IMR-90 (cell line): ENCODE results near the gene ZNF433. TPM values are rescaled to one million over a fixed set of nuclear protein-coding genes. Genes with fewer than 3 reads are reported as not detected.
A peak's percentile ranks its signal among the peaks of the same experiment; 100 is the strongest.

Experiments
- ATAC-seq: fragments of 200-7000 bp; cut with Tn5 transposase; 2 replicates; pipeline ENCODE4 v1.9.1; 2020; ENCODE audit warnings: low read depth, mild to moderate bottlenecking, moderate library complexity
- BruUV-seq: library from RNA; stranded (reverse); fragments of 400-500 nt; replicated peaks from 2 replicates; lab custom pipeline; 2021; lab: Mats Ljungman, UMichigan
- CTCF ChIA-PET: fragments of 300-600 bp; formaldehyde crosslinking; extraction: SDS; loops from one replicate; lab custom pipeline; 2021; ENCODE audit warnings: antibody characterized with exemption; lab: Yijun Ruan, JAX
- POLR2A ChIA-PET: fragments of 300-600 bp; sonication (Branson Sonifier 250); formaldehyde crosslinking; loops from one replicate; lab custom pipeline; 2022; ENCODE audit warnings: antibody characterized with exemption; ENCODE audit not compliant: unreplicated experiment; lab: Charles Lee
- DNase-seq: peaks from one replicate; pipeline ENCODE4 v3.0.0; 2013
- H2AFZ ChIP-seq: replicated peaks from 2 replicates; pipeline ENCODE3; 2013; ENCODE audit warnings: low read length, mild to moderate bottlenecking; ENCODE audit not compliant: poor library complexity
- H2AK5ac ChIP-seq: 2 replicates; pipeline ENCODE4 v1.6.1; 2013; ENCODE audit warnings: low read depth, low read length, inconsistent platforms
- H2AK9ac ChIP-seq: replicated peaks from 2 replicates; pipeline ENCODE3; 2013; ENCODE audit warnings: mild to moderate bottlenecking, low read depth, low read length, moderate library complexity; ENCODE audit not compliant: poor library complexity
- H2BK120ac ChIP-seq: 2 replicates; pipeline ENCODE4 v1.6.1; 2013; ENCODE audit warnings: low read depth, low read length, inconsistent platforms
- H2BK15ac ChIP-seq: 3 replicates; pipeline ENCODE4 v1.6.1; 2013; ENCODE audit warnings: low read depth, low read length, inconsistent platforms
- H2BK20ac ChIP-seq: 2 replicates; pipeline ENCODE4 v1.6.1; 2013; ENCODE audit warnings: low read depth, mild to moderate bottlenecking, inconsistent platforms, low read length, moderate library complexity
- H2BK5ac ChIP-seq: 2 replicates; pipeline ENCODE4 v1.6.1; 2013; ENCODE audit warnings: mild to moderate bottlenecking, low read depth, low read length, inconsistent platforms; ENCODE audit not compliant: poor library complexity, severe bottlenecking
- H3K14ac ChIP-seq: replicated peaks from 2 replicates; pipeline ENCODE4 v1.6.1; 2013; ENCODE audit warnings: low read depth, low read length, inconsistent platforms
- H3K18ac ChIP-seq: 2 replicates; pipeline ENCODE4 v1.6.1; 2013; ENCODE audit warnings: low read depth, low read length, control low read depth
- H3K23ac ChIP-seq: 2 replicates; pipeline ENCODE4 v1.6.1; 2013; ENCODE audit warnings: low read depth, low read length, inconsistent platforms
- H3K27ac ChIP-seq: 2 replicates; pipeline ENCODE4 v1.5.1; 2013; ENCODE audit warnings: mild to moderate bottlenecking, control low read depth, low read length; ENCODE audit not compliant: insufficient read depth
- H3K27me3 ChIP-seq: 2 replicates; pipeline ENCODE4 v1.6.1; 2013; ENCODE audit warnings: low read length; ENCODE audit not compliant: control insufficient read depth, insufficient read depth
- H3K36me3 ChIP-seq: 2 replicates; pipeline ENCODE4 v1.6.1; 2013; ENCODE audit warnings: low read length, mixed read lengths; ENCODE audit not compliant: control insufficient read depth, insufficient read depth
- H3K4ac ChIP-seq: 2 replicates; pipeline ENCODE4 v1.6.1; 2013; ENCODE audit warnings: low read depth, low read length, inconsistent platforms
- H3K4me1 ChIP-seq: 2 replicates; pipeline ENCODE4 v1.6.1; 2013; ENCODE audit warnings: low read length, mixed read lengths; ENCODE audit not compliant: control insufficient read depth, insufficient read depth
- H3K4me2 ChIP-seq: 2 replicates; pipeline ENCODE4 v1.6.1; 2013; ENCODE audit warnings: low read depth, mild to moderate bottlenecking, control low read depth, low read length, moderate library complexity
- H3K4me3 ChIP-seq: 2 replicates; pipeline ENCODE4 v1.5.1; 2013; ENCODE audit warnings: low read depth, mild to moderate bottlenecking, control low read depth, low read length, moderate library complexity; ENCODE audit not compliant: insufficient read depth
- H3K56ac ChIP-seq: 2 replicates; pipeline ENCODE4 v1.6.1; 2013; ENCODE audit warnings: low read length, inconsistent platforms; ENCODE audit not compliant: insufficient read depth; ENCODE audit errors: extremely low read depth
- H3K79me1 ChIP-seq, 2 experiments: 2 replicates each; pipeline ENCODE4 v1.6.1; 2013; ENCODE audit warnings: low read length in 2 of 2, inconsistent platforms in 1 of 2, low read depth in 1 of 2
- H3K9ac ChIP-seq: 2 replicates; pipeline ENCODE4 v1.6.1; 2013; ENCODE audit warnings: low read depth, low read length, control low read depth
- H3K9me1 ChIP-seq: 2 replicates; pipeline ENCODE4 v1.6.1; 2013; ENCODE audit warnings: low read length, inconsistent platforms; ENCODE audit not compliant: insufficient read depth
- H3K9me3 ChIP-seq: 2 replicates; pipeline ENCODE4 v1.6.1; 2013; ENCODE audit warnings: low read length; ENCODE audit not compliant: control insufficient read depth, insufficient read depth
- H4K20me1 ChIP-seq: 2 replicates; pipeline ENCODE4 v1.6.1; 2013; ENCODE audit warnings: low read length, inconsistent platforms; ENCODE audit not compliant: insufficient read depth
- H4K5ac ChIP-seq: 2 replicates; pipeline ENCODE4 v1.6.1; 2013; ENCODE audit warnings: mild to moderate bottlenecking, low read depth, low read length, control low read depth
- H4K8ac ChIP-seq, 2 experiments: 2 replicates each; pipeline ENCODE4 v1.6.1; 2013; ENCODE audit warnings: low read depth in 2 of 2, low read length in 2 of 2, control low read depth in 1 of 2, inconsistent platforms in 1 of 2
- H4K91ac ChIP-seq: 2 replicates; pipeline ENCODE4 v1.6.1; 2013; ENCODE audit warnings: low read depth, low read length, inconsistent platforms; ENCODE audit not compliant: insufficient read depth
- BHLHE40 ChIP-seq: fragments of 150-350 bp; IDR thresholded peaks from 2 replicates; pipeline ENCODE4 v1.6.1; 2016; ENCODE audit warnings: mild to moderate bottlenecking, low read depth, low read length
- CEBPB ChIP-seq: IDR thresholded peaks from 2 replicates; pipeline ENCODE4 v1.6.1; 2012; ENCODE audit warnings: low read depth, low read length, improper control_type of control experiment
- CHD1 ChIP-seq: IDR thresholded peaks from 2 replicates; pipeline ENCODE4 v1.6.1; 2012; ENCODE audit warnings: low read depth, low read length, improper control_type of control experiment
- ELK1 ChIP-seq: fragments of 150-350 bp; IDR thresholded peaks from 2 replicates; pipeline ENCODE4 v1.6.1; 2016; ENCODE audit warnings: low read depth, mild to moderate bottlenecking, low read length, moderate library complexity, borderline replicate concordance
- FOS ChIP-seq: fragments of 150-350 bp; IDR thresholded peaks from 2 replicates; pipeline ENCODE4 v1.6.1; 2016; ENCODE audit warnings: low read depth, low read length
- MAFK ChIP-seq: IDR thresholded peaks from 2 replicates; pipeline ENCODE4 v1.6.1; 2012; ENCODE audit warnings: low read depth, low read length, improper control_type of control experiment
- MXI1 ChIP-seq: IDR thresholded peaks from 2 replicates; pipeline ENCODE4 v1.6.1; 2012; ENCODE audit warnings: low read depth, mild to moderate bottlenecking, low read length, moderate library complexity, borderline replicate concordance
- NFE2L2 ChIP-seq: fragments of 150-350 bp; IDR thresholded peaks from 2 replicates; pipeline ENCODE4 v1.6.1; 2016; ENCODE audit warnings: low read depth, mild to moderate bottlenecking, low read length
- POLR2A ChIP-seq: IDR thresholded peaks from 2 replicates; pipeline ENCODE4 v1.6.1; 2012; ENCODE audit warnings: mild to moderate bottlenecking, low read depth, low read length
- RAD21 ChIP-seq: IDR thresholded peaks from 2 replicates; pipeline ENCODE4 v1.6.1; 2012; ENCODE audit warnings: low read length, improper control_type of control experiment
- RCOR1 ChIP-seq: IDR thresholded peaks from 2 replicates; pipeline ENCODE4 v1.6.1; 2012; ENCODE audit warnings: mild to moderate bottlenecking, low read length, improper control_type of control experiment; ENCODE audit not compliant: insufficient replicate concordance
- SMC3 ChIP-seq: fragments of 150-350 bp; IDR thresholded peaks from 2 replicates; pipeline ENCODE4 v1.6.1; 2016; ENCODE audit warnings: low read depth, mild to moderate bottlenecking, antibody characterized with exemption, low read length, moderate library complexity
- WGBS, 2 experiments: methylation state at CpG; one replicate each; pipeline versions ENCODE4 v1.1.5 to v1.1.7; 2013; ENCODE audit warnings: missing lambda C conversion rate in 2 of 2; ENCODE audit not compliant: insufficient read length in 1 of 2; ENCODE audit errors: extremely low coverage in 2 of 2; 5-methylcytosine and 5-hydroxymethylcytosine counted together
- dilution Hi-C: fragments of 300-500 bp; cut with HindIII; formaldehyde crosslinking; loops from one replicate; pipeline ENCODE4 v1.14.3; 2018; ENCODE audit warnings: low sequenced_read_pairs; ENCODE audit not compliant: unreplicated experiment
- in situ Hi-C: fragments of 300-500 bp; cut with MboI; formaldehyde crosslinking; loops from 3 replicates; pipeline ENCODE4 v1.14.3; 2019; ENCODE audit warnings: low sequenced_read_pairs, inconsistent platforms, mixed read lengths
- intact Hi-C: fragments of 100-400 bp; cut with micrococcal nuclease; formaldehyde crosslinking; loops from 2 replicates; pipeline ENCODE4 v1.10.0; 2022
- polyA plus RNA-seq, 3 experiments: library from polyadenylated mRNA; depleted of rRNA; stranded (reverse); fragments of >200 nt; gene quantifications; 2 replicates each; pipeline ENCODE4 v1.2.3, GENCODE V29; 2012; ENCODE audit warnings: low replicate concordance in 1 of 3
- total RNA-seq: library from RNA; depleted of rRNA; stranded (reverse); fragments of >200 nt; gene quantifications from 2 replicates; pipeline ENCODE4 v1.2.3, GENCODE V29; 2012
- TF ChIP-seq, protein P1 (sequence below): conservative IDR thresholded peaks from 2 replicates; pipeline ENCODE4 v1.5.1; 2012; ENCODE audit warnings: mild to moderate bottlenecking, low read depth, low read length, improper control_type of control experiment
- TF ChIP-seq, protein P2 (sequence below): fragments of 150-350 bp; IDR thresholded peaks from 2 replicates; pipeline ENCODE4 v1.6.1; 2017; ENCODE audit warnings: mild to moderate bottlenecking, antibody characterized with exemption, low read length, low read depth

The ZNF433 gene
- total and polyA plus RNA-seq, 2 of the 4 experiments (the other 2 are of a cell fraction) = 3.5 to 11.1 TPM

GRCh38 chr19:12034620-12035019 lies 859 bp downstream of the ZNF433 start:
- Histone ChIP-seq H2BK20ac (no peak overlapping the region), H3K36me3 (peaks cover 2% of the 10 kb centered on the region), H3K9ac (peak overlapping the region; percentile 97), H3K27ac (no peak overlapping the region), H4K8ac (no peak overlapping the region), H2BK5ac (no peak overlapping the region), H3K14ac (no peak overlapping the region), H4K5ac (no peak overlapping the region), H2AK5ac (no peak overlapping the region), H3K4me3 (peak overlapping the region; percentile 90), H2BK120ac (no peak overlapping the region), H3K4me2 (peak overlapping the region; percentile 73), H2AFZ (peak overlapping the region; percentile 54), H3K56ac (no peak overlapping the region; the same call in 1 of the 2 replicates), H3K9me1 (no peaks in the 10 kb centered on the region), H2BK15ac (no peak overlapping the region), H3K9me3 (no peaks in the 10 kb centered on the region; the same call in 1 of the 2 replicates), H3K4ac (no peak overlapping the region), H4K91ac (no peak overlapping the region), H3K27me3 (no peaks in the 10 kb centered on the region), H2AK9ac (no peak overlapping the region), H4K20me1 (no peaks in the 10 kb centered on the region), H3K18ac (no peak overlapping the region), H3K79me1 (peaks cover 0 to 20% of the 10 kb centered on the region in 2 experiments; a peak in 2 of 4 replicates), H3K4me1 (no peaks in the 10 kb centered on the region), H3K23ac (0 out of 2 replicates have a peak overlapping the region, but pooled peaks have one; percentile 60)
- dilution Hi-C loops (no loop called here), in situ Hi-C loops (no loop called here), intact Hi-C loops (no loop called here)
- 19% methylated on average over 2 of the region's 8 CpGs; no CpG with 5 or more reads in 1 of the 2 experiments for WGBS, 2 experiments
- POLR2A ChIA-PET = interaction anchor here (1.0 kb wide), 1 partner anchor 14 kb away, joined by 3 read pairs; no protein-coding TSS in a partner anchor
- TF ChIP-seq RAD21 (no peak), SMC3 (no peak), BHLHE40 (no peak), RCOR1 (no peak), MAFK (no peak), ELK1 (no peak), CHD1 (no peak), POLR2A (no peak), NFE2L2 (no peak), FOS (no peak), MXI1 (no peak), CEBPB (no peak)
- TF ChIP-seq, protein P1, sequence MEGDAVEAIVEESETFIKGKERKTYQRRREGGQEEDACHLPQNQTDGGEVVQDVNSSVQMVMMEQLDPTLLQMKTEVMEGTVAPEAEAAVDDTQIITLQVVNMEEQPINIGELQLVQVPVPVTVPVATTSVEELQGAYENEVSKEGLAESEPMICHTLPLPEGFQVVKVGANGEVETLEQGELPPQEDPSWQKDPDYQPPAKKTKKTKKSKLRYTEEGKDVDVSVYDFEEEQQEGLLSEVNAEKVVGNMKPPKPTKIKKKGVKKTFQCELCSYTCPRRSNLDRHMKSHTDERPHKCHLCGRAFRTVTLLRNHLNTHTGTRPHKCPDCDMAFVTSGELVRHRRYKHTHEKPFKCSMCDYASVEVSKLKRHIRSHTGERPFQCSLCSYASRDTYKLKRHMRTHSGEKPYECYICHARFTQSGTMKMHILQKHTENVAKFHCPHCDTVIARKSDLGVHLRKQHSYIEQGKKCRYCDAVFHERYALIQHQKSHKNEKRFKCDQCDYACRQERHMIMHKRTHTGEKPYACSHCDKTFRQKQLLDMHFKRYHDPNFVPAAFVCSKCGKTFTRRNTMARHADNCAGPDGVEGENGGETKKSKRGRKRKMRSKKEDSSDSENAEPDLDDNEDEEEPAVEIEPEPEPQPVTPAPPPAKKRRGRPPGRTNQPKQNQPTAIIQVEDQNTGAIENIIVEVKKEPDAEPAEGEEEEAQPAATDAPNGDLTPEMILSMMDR = no peak
- TF ChIP-seq, protein P2, sequence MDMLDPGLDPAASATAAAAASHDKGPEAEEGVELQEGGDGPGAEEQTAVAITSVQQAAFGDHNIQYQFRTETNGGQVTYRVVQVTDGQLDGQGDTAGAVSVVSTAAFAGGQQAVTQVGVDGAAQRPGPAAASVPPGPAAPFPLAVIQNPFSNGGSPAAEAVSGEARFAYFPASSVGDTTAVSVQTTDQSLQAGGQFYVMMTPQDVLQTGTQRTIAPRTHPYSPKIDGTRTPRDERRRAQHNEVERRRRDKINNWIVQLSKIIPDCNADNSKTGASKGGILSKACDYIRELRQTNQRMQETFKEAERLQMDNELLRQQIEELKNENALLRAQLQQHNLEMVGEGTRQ = no peak
- no TSS peak for BruUV-seq
- CTCF ChIA-PET = interaction anchor here (0.6 to 1.1 kb wide), 2 partner anchors 12 to 50 kb away, joined by 3 read pairs; no protein-coding TSS in a partner anchor
- DNase-seq (no peak), ATAC-seq (no peak)
